ENCODE measurements around the gene PRPF19.

PRPF19 gene

DNA sequence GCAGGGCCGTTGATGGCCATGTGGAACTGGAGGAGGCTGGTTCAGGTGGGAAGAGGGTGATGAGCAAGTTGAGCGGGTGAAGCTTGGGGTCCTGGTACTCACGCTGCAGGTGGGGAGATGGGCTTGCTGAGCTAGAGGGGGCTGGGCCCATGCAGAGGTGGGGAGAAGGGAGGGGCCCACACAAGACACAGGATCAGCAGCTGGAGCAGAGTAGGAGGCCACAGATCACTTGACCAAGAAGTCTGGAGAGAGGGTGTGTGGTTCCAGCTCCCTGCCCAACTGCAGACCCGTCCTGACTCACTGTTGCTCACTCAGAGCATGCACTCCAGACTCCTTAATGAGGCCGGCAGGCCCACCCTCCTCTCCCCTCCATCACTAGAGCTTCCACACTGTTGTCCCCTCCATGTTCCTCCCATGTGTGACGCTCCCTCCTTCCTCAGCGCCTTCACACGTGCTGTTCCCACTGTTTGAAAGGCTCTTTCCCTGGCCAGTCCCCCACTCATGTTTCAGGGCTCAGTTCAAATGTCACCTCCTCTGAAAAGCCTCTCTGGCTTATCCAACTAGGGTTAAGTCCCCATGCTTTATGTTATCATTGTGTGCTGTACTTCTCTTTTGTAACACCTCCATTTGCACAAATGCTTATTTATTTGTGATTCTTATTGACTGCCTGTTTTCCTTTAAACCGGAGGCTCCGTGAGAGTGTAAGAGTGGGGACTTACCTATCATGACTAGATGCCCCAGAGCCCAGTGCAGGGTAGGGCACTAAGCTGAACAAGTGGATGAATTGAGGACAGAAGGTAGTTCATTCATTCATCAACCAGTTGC is 62.1 kb downstream of the PRPF19 start:
- no peak for DNase-seq (ENCODE audit: low read depth, low spot score)

DNA sequence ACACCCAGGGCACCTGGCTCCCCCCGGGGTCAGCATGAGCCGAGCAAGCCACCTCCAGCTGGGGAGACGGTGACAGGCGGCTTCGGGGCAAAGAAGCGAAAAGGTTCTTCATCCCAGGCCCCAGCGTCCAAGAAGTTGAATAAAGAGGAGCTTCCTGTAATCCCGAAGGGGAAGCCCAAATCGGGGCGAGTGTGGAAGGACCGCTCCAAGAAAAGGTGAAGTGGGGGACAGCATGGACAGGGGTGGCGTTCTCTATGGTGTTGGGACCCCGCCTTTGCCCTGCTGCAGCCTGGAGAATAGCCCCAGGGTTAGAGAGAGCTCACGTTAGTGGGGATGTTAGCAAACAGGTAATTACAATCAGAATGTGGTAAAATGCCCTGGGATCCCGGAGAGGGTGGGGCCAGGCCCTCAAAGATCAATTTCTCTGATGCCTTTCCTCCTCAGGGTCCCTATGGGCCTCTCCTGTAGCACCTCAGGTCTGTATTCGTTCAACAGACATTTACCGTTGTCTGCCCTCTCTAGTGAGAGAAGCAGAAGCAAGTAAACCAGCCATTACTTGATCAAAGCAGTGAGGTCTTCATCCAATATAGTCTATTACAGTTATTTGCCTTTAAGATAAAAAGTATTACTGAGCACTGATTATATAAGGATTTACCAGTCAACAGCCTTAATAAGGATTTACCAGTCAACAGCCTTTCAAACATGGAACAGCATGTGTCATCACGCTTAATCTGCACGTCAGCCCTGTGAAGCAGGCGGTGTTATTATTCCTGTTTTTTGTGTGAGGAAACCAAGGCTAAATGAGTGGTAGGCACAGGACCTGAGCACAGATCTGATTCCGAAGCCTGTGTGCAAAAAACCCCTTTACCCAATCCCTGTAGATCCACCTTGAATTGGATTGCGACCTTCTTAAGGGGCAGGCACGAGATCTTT is 63.5 kb downstream of the PRPF19 start:
- no peak for DNase-seq (ENCODE audit: low read depth, low spot score)

DNA sequence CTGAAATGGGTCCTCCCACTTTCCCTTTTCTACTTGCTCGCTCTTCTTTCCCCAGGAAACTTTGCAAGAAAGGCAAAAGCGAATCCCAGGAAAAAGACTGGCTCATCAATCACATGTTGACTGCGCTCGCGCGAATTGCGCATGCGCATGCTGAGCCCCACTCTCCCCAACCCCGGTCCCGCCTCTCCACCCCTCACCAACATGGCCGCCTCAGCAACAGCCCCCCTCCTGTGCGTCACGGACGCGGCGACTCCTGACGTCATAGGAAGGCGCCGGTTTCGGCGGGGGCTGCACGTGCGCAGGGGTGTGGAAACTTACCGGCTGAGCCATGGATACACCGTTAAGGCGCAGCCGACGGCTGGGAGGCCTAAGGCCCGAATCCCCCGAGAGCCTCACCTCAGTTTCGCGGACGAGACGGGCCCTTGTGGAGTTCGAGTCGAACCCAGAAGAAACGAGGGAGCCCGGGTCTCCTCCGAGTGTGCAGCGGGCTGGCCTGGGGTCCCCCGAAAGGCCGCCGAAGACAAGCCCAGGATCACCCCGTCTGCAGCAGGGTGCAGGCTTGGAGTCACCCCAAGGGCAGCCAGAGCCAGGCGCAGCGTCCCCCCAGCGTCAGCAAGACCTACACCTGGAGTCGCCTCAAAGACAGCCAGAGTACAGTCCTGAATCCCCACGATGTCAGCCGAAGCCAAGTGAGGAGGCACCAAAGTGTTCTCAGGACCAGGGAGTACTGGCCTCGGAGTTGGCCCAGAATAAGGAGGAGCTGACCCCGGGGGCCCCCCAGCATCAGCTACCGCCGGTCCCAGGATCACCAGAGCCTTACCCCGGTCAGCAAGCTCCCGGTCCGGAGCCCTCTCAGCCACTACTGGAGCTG is 64.4 kb downstream of the PRPF19 start, which contains the start of gene CCDC86:
TSS of gene CCDC86 (plus strand) at position 317 of the 871 bp plus-strand sequence. CDS start at position 329, 12 bp downstream.
- DNase-seq (ENCODE audit: low read depth, low spot score) = peak; percentile 97

Measured in activated CD4-positive, CD25-positive, alpha-beta regulatory T cell treated with anti-CD3 and anti-CD28 coated beads, Interleukin-2, amount 50 U/mL, for 16 hours (primary cell).